Middle frontal gyrus (tissue), 1 donor: Measurements from ENCODE around the gene TNFRSF9.

Experiments
- DNase-seq: peaks from one replicate; pipeline ENCODE4 v3.0.0-alpha.2; 2015; ENCODE audit warnings: low spot score; ENCODE audit errors: extremely low spot score

Gene TNFRSF9

DNA sequence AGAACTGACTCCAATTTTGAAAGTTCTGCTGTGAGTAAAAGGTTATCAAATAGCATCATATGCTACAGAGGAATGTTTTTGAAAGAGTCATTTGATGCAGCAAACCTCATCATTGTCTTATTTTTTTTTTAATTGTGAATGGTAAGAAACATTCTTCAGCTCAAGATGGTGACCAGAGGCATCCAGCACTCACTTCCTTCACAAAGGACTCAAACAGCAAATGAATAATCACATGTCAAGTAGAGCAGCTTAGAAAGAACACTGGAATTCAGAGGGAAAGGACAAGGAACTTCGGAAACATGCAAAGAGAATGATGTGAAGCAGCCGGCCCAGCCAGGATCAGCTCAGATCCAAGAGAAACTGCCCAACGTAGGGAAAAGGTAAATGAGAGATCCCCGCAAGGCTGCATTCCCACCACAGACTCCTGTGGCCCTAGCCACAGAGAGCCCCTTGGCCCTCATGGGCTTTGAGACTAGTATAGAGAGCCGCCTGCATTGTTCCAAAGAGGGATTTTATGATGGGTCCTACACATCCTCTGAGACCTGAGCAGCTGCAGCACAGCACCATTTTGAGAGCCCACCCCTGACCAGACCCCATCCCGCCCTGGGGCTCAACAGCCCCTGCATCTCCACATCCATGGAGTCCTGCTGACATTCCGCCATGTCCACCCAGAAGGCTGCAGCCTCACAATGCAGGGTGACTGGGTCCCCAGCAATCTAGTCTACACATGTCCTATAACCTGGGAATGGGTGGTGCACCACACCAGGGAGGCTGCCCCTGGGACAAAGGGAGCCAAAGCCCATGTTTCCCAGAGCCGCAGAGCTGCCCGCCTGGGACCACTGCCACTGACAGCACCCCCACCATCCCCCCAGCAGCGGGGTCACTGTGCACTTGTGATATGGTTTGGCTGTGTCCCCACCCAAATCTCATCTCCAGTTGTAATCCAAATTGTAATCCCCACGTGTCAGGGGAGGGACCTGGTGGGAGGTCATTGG lies 66.5 kb downstream of the TNFRSF9 start:
- DNase-seq, result no peak

DNA sequence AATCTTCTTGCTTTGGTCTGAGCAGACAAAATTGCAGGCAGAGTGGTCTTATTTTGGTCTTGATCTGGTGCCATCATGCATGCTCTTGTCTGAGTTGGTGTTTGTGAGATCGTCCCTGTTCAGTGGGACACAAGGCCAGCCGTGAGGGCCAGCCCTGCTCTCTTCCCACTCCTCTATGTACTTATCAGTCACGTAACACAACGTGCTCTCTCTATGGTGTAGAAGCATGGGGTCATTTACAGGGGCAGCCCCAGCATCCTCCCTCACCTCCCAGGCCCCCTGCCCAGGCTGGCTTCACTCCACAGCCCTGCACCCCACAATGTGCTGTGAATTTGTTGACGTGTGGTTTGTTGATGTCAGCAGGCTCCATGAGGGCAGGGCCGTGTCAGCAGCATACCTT lies 69.5 kb downstream of the TNFRSF9 start:
- DNase-seq, result no peak

DNA sequence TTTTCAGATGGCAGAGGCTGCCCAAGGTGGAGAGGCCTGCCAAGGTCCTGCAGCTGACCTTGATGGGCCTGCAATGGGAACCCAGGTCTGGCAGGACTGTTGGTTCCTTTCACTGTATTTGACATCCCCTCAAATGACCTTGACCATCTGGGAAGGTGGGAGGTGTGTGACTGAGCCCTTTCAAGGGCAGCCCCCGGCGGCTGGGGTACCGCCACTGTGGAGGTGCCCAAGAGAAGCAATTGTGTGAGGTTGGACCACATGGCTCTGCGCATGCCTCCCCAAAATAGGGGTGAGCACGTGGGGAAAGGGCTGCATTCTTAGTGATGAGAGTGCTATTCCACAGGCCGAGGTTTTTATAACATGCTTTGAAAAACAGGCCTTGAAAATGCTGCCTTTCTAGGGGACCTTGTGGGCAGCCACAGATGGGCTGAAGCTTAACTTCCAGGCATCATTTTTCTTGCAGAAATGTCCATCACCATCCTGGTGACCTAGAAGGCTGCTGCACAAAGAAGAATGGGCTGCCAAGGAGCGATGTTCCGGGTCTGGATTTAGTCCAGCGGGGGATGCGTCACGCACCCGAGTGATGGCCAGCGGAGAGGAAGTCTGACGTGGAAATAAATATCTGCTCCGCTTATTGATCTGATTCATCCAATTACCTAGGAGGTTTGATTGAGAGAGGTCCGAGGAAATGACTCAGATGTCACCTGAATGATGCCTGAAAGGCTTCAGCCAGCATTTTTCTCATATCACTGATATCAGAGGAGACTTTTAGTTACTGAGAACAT lies 71.3 kb downstream of the TNFRSF9 start:
- DNase-seq, result no peak

DNA sequence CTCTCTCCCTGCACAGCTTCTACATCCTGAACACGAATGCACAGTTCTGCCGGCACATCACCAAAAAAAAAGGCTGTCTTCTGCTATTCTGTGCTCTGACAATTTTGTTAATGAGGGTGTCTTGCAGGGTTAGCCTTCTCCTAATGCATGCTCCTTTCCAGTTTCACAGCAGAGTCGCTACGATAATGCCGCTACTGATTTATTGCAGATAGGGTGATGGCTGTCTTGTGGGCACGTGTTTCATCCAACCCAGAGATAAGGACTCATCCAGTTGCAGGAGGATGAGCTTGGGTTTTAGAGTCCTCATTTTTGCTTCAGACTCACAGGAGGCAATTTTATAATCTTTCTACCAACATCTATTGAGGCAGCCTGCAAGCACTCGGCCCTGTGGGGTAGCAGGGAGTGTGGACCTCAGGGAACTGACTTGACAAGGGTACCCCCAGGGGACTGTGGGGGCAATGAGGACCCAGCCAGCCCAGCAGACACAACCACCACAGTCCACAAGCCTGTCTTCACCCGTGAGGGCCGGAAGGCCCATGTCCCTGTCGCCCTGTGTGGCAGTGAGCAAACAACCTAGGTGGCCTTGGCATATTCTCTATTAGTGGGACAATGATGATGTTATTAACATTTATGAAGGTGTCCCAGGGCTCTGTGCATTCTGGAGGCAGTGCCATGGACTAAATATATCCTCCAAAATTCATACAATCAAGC lies 72.4 kb downstream of the TNFRSF9 start:
- no peak for DNase-seq

- no peak for DNase-seq
Observed at GRCh38 chr1:7865978-7866377, 74.7 kb downstream of the TNFRSF9 start.
